Measurements from ENCODE around the gene DEDD. TPM values are rescaled to one million over a fixed set of nuclear protein-coding genes. Genes with fewer than 3 reads are reported as not detected.

Gene DEDD
- total RNA-seq, 1 experiment from 2014 or later, result 39.2 TPM

- POLR2A ChIA-PET, result interaction anchor here (0.6 kb wide), 1 partner anchor 108 kb away, joined by 7 read pairs; no protein-coding TSS in a partner anchor
- no peak overlapping the region for H3K4me3 Mint-ChIP-seq
- no peak overlapping the region for H3K27ac Mint-ChIP-seq
- TF ChIP-seq NFE2L1 (CRISPR knock-in tag; IDR thresholded peaks at IDR 0.05) (no peak), PRDM15 (CRISPR knock-in tag; IDR thresholded peaks at IDR 0.05) (no peak), NFATC4 (CRISPR knock-in tag; IDR thresholded peaks at IDR 0.05) (no peak), ZNF232 (CRISPR knock-in tag; IDR thresholded peaks at IDR 0.05) (no peak), TEAD4 (CRISPR knock-in tag; IDR thresholded peaks at IDR 0.05) (no peak), IRF1 (CRISPR knock-in tag; IDR thresholded peaks at IDR 0.05) (no peak), FOXP1 (CRISPR knock-in tag; IDR thresholded peaks at IDR 0.05; ENCODE audit: borderline replicate concordance) (no peak), NFYB (CRISPR knock-in tag; conservative IDR thresholded peaks at IDR 0.05; ENCODE audit: low read depth) (no peak), ZNF416 (CRISPR knock-in tag; IDR thresholded peaks at IDR 0.05) (no peak), MLX (CRISPR knock-in tag; IDR thresholded peaks at IDR 0.05) (no peak), CREM (CRISPR knock-in tag; IDR thresholded peaks at IDR 0.05) (no peak), JAZF1 (CRISPR knock-in tag; IDR thresholded peaks at IDR 0.05) (no peak), ZNF396 (CRISPR knock-in tag; IDR thresholded peaks at IDR 0.05; ENCODE audit: borderline replicate concordance) (no peak), ZNF512 (CRISPR knock-in tag; IDR thresholded peaks at IDR 0.05; ENCODE audit: borderline replicate concordance) (no peak)
- no peaks in the 10 kb centered on the region for H3K36me3 Mint-ChIP-seq
- ATAC-seq (peak; percentile 33), DNase-seq (ENCODE audit: low spot score) (no peak)
- CTCF ChIA-PET, result interaction anchor here (0.9 to 2.8 kb wide), 8 partner anchors 8 to 41 kb away, joined by 3 to 24 read pairs (median 4); partner anchors contain the start of genes ARHGAP30, KLHDC9 and NECTIN4
- H3K9me3 Mint-ChIP-seq, result no peaks in the 10 kb centered on the region
- no peaks in the 10 kb centered on the region; the same call in 1 of the 2 replicates for H3K27me3 Mint-ChIP-seq (ENCODE audit: low read depth)
- peaks cover 27% of the 10 kb centered on the region for H3K4me1 Mint-ChIP-seq
Measured at GRCh38 chr1:161079436-161080110, 52.9 kb downstream of the DEDD start.

GRCh38 chr1:161077426-161077825 lies 55.0 kb downstream of the DEDD start:
- CTCF ChIA-PET, result no interaction called here
- peaks cover 21% of the 10 kb centered on the region for H3K4me1 Mint-ChIP-seq
- POLR2A ChIA-PET, result no interaction called here
- no peak for TF ChIP-seq PREB (CRISPR knock-in tag; IDR thresholded peaks at IDR 0.05; ENCODE audit: borderline replicate concordance)
- no peak for TF ChIP-seq TEAD1 (CRISPR knock-in tag; IDR thresholded peaks at IDR 0.05)
- TF ChIP-seq MYBL2 (CRISPR knock-in tag; IDR thresholded peaks at IDR 0.05), result no peak
- TF ChIP-seq ATF2 (CRISPR knock-in tag; IDR thresholded peaks at IDR 0.05; ENCODE audit: borderline replicate concordance, low read depth), result no peak
- no peak for TF ChIP-seq ARID4B (CRISPR knock-in tag; IDR thresholded peaks at IDR 0.05; ENCODE audit: borderline replicate concordance)
- TF ChIP-seq CDX4 (CRISPR knock-in tag; IDR thresholded peaks at IDR 0.05; ENCODE audit: borderline replicate concordance), result no peak

More at GRCh38 chr1:161077426-161077825, 55.0 kb downstream of the DEDD start:
- Mint-ChIP-seq H3K36me3 (no peaks in the 10 kb centered on the region), H3K4me3 (no peak overlapping the region), H3K27me3 (ENCODE audit: low read depth) (no peaks in the 10 kb centered on the region; the same call in 1 of the 2 replicates), H3K9me3 (no peaks in the 10 kb centered on the region), H3K27ac (no peak overlapping the region)
- ATAC-seq (no peak), DNase-seq (ENCODE audit: low spot score) (no peak)

Measured in WTC11 (cell line).